ENCODE measurements around the gene PPP4R3A. TPM values are rescaled to one million over a fixed set of nuclear protein-coding genes. Genes with fewer than 3 reads are reported as not detected.
"Not testable (repeated sequence)": the region's sequence is repeated elsewhere in the genome, so short reads cannot be mapped to it uniquely, and the experiment has no call there.

PPP4R3A gene
- total RNA-seq, 1 donor from 2014 or later, result 86.2 TPM

DNA sequence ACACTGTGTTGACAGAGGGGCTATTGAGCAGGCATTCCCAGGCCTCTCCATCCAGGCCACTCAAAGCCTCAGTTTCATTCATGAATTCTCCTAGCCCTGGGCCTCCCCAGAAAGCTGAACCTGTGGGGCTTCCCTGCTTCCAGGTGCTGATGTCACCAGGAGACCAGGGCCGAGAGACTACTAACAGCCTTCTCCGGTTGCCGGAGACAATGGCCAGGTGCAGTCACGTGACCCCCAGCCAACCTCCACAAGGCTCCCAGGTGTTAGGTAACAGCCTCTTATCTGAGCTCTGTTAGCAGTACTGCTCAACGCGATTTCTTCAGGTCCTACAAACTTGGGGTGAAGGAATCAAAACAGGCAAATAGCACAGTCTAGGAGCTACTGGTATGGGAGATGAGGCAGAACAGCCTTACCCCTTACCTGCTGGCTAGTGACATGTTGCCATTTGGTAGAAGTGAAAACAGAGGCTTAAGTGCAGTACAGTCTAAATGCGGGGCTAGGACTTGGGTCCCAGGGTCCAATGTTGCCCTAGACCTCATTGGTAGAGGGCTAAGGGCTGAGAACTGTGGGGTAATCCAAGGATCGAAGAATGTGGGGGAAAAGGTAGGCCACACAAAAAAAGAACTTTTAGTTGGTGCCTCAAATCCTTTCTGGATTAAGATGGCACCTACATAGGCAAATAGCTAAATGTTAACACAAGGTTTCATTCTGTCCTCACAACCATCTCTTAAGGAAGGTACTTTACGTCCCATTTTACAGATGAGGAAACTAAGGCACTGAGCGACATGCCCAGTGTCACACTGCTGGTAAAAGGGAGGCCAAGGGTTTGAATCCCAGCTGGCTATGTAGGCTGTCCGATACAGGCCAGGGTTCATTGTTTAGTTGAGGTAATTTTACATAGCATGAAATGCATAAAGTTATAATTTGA lies 96.3 kb downstream of the PPP4R3A start:
- H3K27ac ChIP-seq, result no peak overlapping the region
- intact Hi-C loops (cut with DNase I), result no loop called here
- ATAC-seq (peak; percentile 57), DNase-seq (peak; percentile 84)
- no peaks in the 10 kb centered on the region for H3K27me3 ChIP-seq
- no peaks in the 10 kb centered on the region for H3K36me3 ChIP-seq
- TF ChIP-seq, protein P1, sequence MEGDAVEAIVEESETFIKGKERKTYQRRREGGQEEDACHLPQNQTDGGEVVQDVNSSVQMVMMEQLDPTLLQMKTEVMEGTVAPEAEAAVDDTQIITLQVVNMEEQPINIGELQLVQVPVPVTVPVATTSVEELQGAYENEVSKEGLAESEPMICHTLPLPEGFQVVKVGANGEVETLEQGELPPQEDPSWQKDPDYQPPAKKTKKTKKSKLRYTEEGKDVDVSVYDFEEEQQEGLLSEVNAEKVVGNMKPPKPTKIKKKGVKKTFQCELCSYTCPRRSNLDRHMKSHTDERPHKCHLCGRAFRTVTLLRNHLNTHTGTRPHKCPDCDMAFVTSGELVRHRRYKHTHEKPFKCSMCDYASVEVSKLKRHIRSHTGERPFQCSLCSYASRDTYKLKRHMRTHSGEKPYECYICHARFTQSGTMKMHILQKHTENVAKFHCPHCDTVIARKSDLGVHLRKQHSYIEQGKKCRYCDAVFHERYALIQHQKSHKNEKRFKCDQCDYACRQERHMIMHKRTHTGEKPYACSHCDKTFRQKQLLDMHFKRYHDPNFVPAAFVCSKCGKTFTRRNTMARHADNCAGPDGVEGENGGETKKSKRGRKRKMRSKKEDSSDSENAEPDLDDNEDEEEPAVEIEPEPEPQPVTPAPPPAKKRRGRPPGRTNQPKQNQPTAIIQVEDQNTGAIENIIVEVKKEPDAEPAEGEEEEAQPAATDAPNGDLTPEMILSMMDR (IDR thresholded peaks at IDR 0.05), result no peak
- no peak overlapping the region for H3K4me3 ChIP-seq
- H3K4me1 ChIP-seq, result peaks cover 23% of the 10 kb centered on the region
- H3K9me3 ChIP-seq, result no peaks in the 10 kb centered on the region

DNA sequence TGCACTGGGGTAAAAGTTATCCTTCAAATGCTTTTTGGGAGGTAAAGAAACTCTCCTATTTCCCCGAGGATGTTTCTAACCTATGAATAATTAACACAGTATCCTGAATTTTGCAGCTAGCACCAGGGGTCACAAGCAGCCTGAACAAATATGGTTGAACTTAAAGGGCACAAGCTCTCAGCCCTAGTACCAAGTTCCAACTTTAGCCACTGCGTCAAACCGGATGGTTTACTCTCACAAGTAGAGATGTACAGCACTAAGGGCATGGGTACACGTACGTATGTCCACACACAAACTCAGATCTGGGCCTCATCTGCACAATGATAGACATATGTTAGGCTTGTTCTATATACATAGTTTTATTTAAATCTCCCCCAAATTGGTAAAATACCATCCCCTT lies 97.2 kb downstream of the PPP4R3A start:
- Histone ChIP-seq H3K9me3 (no peaks in the 10 kb centered on the region), H3K27ac (no peak overlapping the region), H3K36me3 (no peaks in the 10 kb centered on the region), H3K4me3 (no peak overlapping the region), H3K27me3 (no peaks in the 10 kb centered on the region), H3K4me1 (peaks cover 20% of the 10 kb centered on the region)
- intact Hi-C loops (cut with DNase I), result no loop called here
- TF ChIP-seq, protein P1 (IDR thresholded peaks at IDR 0.05), result no peak
- DNase-seq, result no peak
- no peak for ATAC-seq

DNA sequence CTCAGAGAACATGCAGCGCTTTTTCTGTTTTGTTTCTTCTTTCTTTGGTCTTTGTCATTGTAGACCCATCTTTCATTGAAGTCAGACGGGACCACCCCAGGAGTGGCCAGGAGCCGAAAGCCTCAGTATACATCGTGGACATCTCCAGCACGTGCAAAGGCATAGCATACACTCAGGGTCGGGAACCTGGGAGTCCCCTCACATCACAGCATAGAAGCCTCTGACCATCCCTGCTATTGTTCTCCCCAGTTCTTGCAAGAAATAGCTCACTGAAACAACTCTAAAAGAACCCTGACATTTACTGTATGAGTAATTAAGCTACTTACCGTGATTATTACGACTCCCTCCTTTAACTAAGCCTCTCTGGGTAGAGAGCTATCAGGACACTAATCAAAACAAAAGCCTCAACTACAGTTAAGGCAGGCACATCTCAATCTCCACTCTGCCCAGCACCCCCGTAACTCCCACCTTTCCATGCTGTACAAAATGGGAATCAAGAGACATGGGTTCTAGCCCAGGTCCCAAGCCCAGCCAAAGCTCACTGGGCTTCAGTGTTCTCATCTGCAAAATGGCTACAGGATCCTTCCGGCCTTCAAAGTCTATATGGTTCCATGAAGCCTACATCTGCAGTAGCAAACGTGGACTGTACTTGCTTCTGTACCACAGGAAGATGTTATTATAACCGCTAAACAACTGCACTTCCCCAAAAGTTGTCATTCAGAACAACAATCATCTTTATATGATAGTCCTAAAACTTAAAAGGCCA lies 99.2 kb downstream of the PPP4R3A start:
- intact Hi-C loops (cut with DNase I), result no loop called here
- Histone ChIP-seq H3K27ac (no peak overlapping the region), H3K36me3 (no peaks in the 10 kb centered on the region), H3K9me3 (no peaks in the 10 kb centered on the region), H3K4me1 (peaks cover 16% of the 10 kb centered on the region), H3K27me3 (no peaks in the 10 kb centered on the region), H3K4me3 (no peak overlapping the region)
- ATAC-seq (no peak), DNase-seq (no peak)
- TF ChIP-seq, protein P1 (IDR thresholded peaks at IDR 0.05), result no peak

DNA sequence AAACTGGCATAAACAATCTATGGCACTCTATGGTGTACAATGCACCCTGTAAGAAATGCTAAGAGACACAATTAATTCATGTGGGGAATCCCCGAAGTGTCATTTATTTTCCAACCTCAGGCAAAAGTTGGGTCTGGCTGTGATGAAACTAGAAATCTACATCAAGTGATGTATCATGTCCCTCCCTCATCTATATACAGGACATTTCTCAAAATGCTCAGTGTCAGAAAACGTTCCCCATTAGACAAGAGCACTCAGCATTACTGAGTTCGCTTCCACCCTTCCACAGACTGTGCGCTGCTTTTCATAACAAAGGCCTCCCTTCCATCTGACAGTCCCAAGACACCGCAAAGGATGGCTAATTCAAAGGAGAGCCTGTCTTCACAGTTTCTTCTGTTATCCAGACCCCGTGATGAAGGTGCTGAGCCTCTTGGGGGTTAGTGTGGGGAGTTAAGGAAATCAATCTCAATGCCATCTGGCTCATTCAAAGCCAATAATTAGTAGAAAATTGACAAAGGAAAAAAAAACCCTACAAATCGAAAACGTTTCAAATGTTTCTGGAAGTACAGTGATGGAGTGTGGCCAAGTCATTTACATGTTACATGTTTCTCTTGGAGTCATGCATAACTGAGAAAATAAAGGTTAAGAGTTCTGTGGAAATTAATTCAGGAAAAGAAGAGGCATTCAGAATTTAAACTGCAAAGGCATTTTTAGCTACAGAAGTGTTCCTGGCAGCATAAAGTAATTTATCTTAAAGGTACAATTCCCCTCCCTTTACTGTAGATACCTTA lies 100.0 kb downstream of the PPP4R3A start:
- Histone ChIP-seq H3K4me1 (peaks cover 20% of the 10 kb centered on the region), H3K27ac (no peak overlapping the region), H3K27me3 (no peaks in the 10 kb centered on the region), H3K9me3 (no peaks in the 10 kb centered on the region), H3K36me3 (no peaks in the 10 kb centered on the region), H3K4me3 (no peak overlapping the region)
- DNase-seq, result no peak
- intact Hi-C loops (cut with DNase I), result no loop called here
- TF ChIP-seq, protein P1 (IDR thresholded peaks at IDR 0.05), result no peak
- ATAC-seq, result no peak

DNA sequence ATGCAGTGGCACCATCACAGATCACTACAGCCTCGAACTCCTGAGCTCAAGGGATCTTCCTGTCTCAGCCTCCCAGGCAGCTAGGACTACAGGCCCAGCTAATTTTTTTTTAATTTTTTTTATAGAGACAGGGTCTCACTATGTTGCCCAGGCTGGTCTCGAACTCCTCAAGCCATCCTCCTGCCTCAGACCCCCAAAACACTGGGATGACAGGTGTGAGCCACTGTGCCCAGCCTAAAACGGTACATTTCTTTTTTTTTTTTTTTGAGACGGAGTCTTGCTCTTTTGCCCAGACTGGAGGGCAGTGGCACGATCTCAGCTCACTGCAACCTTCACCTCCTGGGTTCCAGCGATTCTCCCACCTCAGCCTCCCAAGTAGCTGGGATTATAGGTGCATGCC lies 100.9 kb downstream of the PPP4R3A start:
- H3K4me3 ChIP-seq; ATAC-seq; DNase-seq; H3K36me3 ChIP-seq; H3K9me3 ChIP-seq; intact Hi-C loops (cut with DNase I); H3K27me3 ChIP-seq; H3K27ac ChIP-seq: not testable (repeated sequence)
- peaks cover 16% of the 10 kb centered on the region for H3K4me1 ChIP-seq

Other genes starting within 250 kb of the PPP4R3A start
- 34.1 TPM for gene CCDC88C, start 92.5 kb downstream of the PPP4R3A start, total RNA-seq
- 3.0 TPM for gene CATSPERB, start 221.8 kb upstream of the PPP4R3A start, total RNA-seq